Trophoblast cell (in vitro differentiated cells and primary cell): Measurements from ENCODE around the gene SCN1A.

Experiments
- DNase-seq, 2 donors: peaks; one replicate each; pipeline ENCODE4 v3.0.0-alpha.2; 2016
- H2AFZ ChIP-seq: 2 replicates; pipeline ENCODE4 v1.6.1; 2013; ENCODE audit warnings: low read length, moderate library complexity, mild to moderate bottlenecking; ENCODE audit not compliant: insufficient read depth, poor library complexity
- H2AK5ac ChIP-seq: 2 replicates; pipeline ENCODE4 v1.6.1; 2013; ENCODE audit warnings: mild to moderate bottlenecking, low read length
- H2BK120ac ChIP-seq: 2 replicates; pipeline ENCODE4 v1.6.1; 2013; ENCODE audit warnings: low read length, mild to moderate bottlenecking, moderate library complexity; ENCODE audit not compliant: insufficient read depth, poor library complexity
- H2BK12ac ChIP-seq: 2 replicates; pipeline ENCODE4 v1.6.1; 2013; ENCODE audit warnings: mild to moderate bottlenecking, low read length, moderate library complexity
- H2BK5ac ChIP-seq: 2 replicates; pipeline ENCODE4 v1.6.1; 2013; ENCODE audit warnings: low read length, low read depth, moderate library complexity, mild to moderate bottlenecking; ENCODE audit not compliant: poor library complexity
- H3K14ac ChIP-seq: 2 replicates; pipeline ENCODE4 v1.6.1; 2013; ENCODE audit warnings: mild to moderate bottlenecking, low read length
- H3K18ac ChIP-seq: 2 replicates; pipeline ENCODE4 v1.6.1; 2013; ENCODE audit warnings: mild to moderate bottlenecking, low read length
- H3K23ac ChIP-seq: 2 replicates; pipeline ENCODE4 v1.6.1; 2013; ENCODE audit warnings: low read length
- H3K27ac ChIP-seq: 2 replicates; pipeline ENCODE4 v1.5.1; 2013; ENCODE audit warnings: low read depth, mild to moderate bottlenecking, inconsistent platforms, low read length, moderate library complexity
- H3K27me3 ChIP-seq: 2 replicates; pipeline ENCODE4 v1.6.1; 2013; ENCODE audit warnings: inconsistent platforms, mild to moderate bottlenecking, low read length, moderate library complexity; ENCODE audit not compliant: insufficient read depth
- H3K36me3 ChIP-seq, 2 experiments: 1 replicate in 1 of 2; 2 replicates in 1 of 2; pipeline ENCODE4 v1.6.1; 2013; ENCODE audit warnings: low read length in 2 of 2, mild to moderate bottlenecking in 2 of 2, moderate library complexity in 1 of 2; ENCODE audit not compliant: insufficient read depth in 2 of 2, control insufficient read depth in 1 of 2
- H3K4ac ChIP-seq: 2 replicates; pipeline ENCODE4 v1.6.1; 2013; ENCODE audit warnings: low read depth, mild to moderate bottlenecking, low read length, moderate library complexity
- H3K4me1 ChIP-seq, 2 experiments: 1 replicate in 1 of 2; 2 replicates in 1 of 2; pipeline ENCODE4 v1.6.1; 2013; ENCODE audit warnings: low read length in 2 of 2, mild to moderate bottlenecking in 2 of 2, moderate library complexity in 1 of 2; ENCODE audit not compliant: insufficient read depth in 2 of 2, control insufficient read depth in 1 of 2
- H3K4me2 ChIP-seq: 2 replicates; pipeline ENCODE4 v1.6.1; 2013; ENCODE audit warnings: inconsistent platforms, mild to moderate bottlenecking, low read length, moderate library complexity
- H3K4me3 ChIP-seq: 2 replicates; pipeline ENCODE4 v1.5.1; 2013; ENCODE audit warnings: mild to moderate bottlenecking, low read depth, low read length, inconsistent platforms
- H3K79me1 ChIP-seq: one replicate; pipeline ENCODE4 v1.6.1; 2013; ENCODE audit warnings: low read length
- H3K79me2 ChIP-seq: 2 replicates; pipeline ENCODE4 v1.6.1; 2013; ENCODE audit warnings: low read length, mild to moderate bottlenecking; ENCODE audit not compliant: control insufficient read depth, insufficient read depth, poor library complexity
- H3K9ac ChIP-seq: 2 replicates; pipeline ENCODE4 v1.6.1; 2013; ENCODE audit warnings: mild to moderate bottlenecking, low read length
- H3K9me3 ChIP-seq: 2 replicates; pipeline ENCODE4 v1.6.1; 2013; ENCODE audit warnings: low read depth, mild to moderate bottlenecking, control low read depth, inconsistent platforms, low read length; ENCODE audit not compliant: insufficient read depth
- H4K12ac ChIP-seq: 2 replicates; pipeline ENCODE4 v1.6.1; 2013; ENCODE audit warnings: low read depth, mild to moderate bottlenecking, low read length, moderate library complexity
- H4K8ac ChIP-seq: 2 replicates; pipeline ENCODE4 v1.6.1; 2013; ENCODE audit warnings: low read depth, mild to moderate bottlenecking, low read length, moderate library complexity
- H4K91ac ChIP-seq: one replicate; pipeline ENCODE4 v1.6.1; 2013; ENCODE audit warnings: low read depth, mild to moderate bottlenecking, low read length, moderate library complexity
- WGBS: extraction: QIAGEN DNeasy Blood & Tissue Kit; methylation state at CpG from one replicate; pipeline ENCODE4 v1.1.7; 2013; ENCODE audit warnings: missing lambda C conversion rate; ENCODE audit not compliant: insufficient read length, insufficient coverage; ENCODE audit errors: extremely low coverage; 5-methylcytosine and 5-hydroxymethylcytosine counted together

SCN1A gene

DNA sequence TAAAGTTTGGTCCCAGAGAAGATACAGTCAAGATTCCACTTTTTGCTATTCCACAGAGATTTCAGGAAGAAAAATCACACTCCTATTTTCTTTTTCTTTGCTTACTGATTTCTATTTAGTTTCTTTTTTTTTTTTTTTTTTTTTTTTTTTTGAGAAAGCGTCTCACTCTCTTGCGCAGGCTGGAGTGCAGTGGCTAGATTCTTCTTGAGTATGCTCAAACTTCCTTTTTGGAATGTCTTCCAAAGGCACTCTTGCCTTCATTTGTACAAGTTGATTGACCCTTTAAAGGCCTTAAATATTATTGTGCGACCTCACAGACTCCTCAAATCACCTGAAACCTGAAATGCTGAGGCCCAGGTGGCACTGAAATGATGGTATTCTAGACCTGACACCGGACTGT, 9.6 kb downstream of the SCN1A start:
- no peak overlapping the region for H2BK120ac ChIP-seq
- H3K18ac ChIP-seq: no peak overlapping the region
- no peaks in the 10 kb centered on the region for H3K4me1 ChIP-seq
- no peak overlapping the region for H3K27ac ChIP-seq
- H3K14ac ChIP-seq: no peak overlapping the region
- no peaks in the 10 kb centered on the region for H3K79me2 ChIP-seq
- H3K9ac ChIP-seq: no peak overlapping the region
- no peak overlapping the region for H4K91ac ChIP-seq
- H3K27me3 ChIP-seq: no peaks in the 10 kb centered on the region
- no peak overlapping the region for H4K12ac ChIP-seq
- H3K4me3 ChIP-seq: no peak overlapping the region
- H2AK5ac ChIP-seq: no peak overlapping the region
- no peak overlapping the region for H2AFZ ChIP-seq
- DNase-seq: no peak
- no peaks in the 10 kb centered on the region for H3K9me3 ChIP-seq
- H3K4me2 ChIP-seq: no peak overlapping the region
- H4K8ac ChIP-seq: no peak overlapping the region
- WGBS: no CpG with 5 or more reads among the region's 4 CpGs
- H3K36me3 ChIP-seq: no peaks in the 10 kb centered on the region
- H3K23ac ChIP-seq: no peak overlapping the region
- H2BK12ac ChIP-seq: no peak overlapping the region
- H3K79me1 ChIP-seq: no peaks in the 10 kb centered on the region
- no peak overlapping the region for H2BK5ac ChIP-seq
- no peak overlapping the region for H3K4ac ChIP-seq

- H3K27ac ChIP-seq: no peak overlapping the region
- H3K4me2 ChIP-seq: no peak overlapping the region
- no peaks in the 10 kb centered on the region for H3K9me3 ChIP-seq
- no CpG with 5 or more reads among the region's 6 CpGs for WGBS
- H3K4me1 ChIP-seq: no peaks in the 10 kb centered on the region
- no peaks in the 10 kb centered on the region for H3K27me3 ChIP-seq
- H3K4me3 ChIP-seq: no peak overlapping the region
- H3K14ac ChIP-seq: no peak overlapping the region
- no peak overlapping the region for H2AFZ ChIP-seq
- no peak overlapping the region for H2BK5ac ChIP-seq
- no peak overlapping the region for H4K91ac ChIP-seq
- H3K36me3 ChIP-seq: no peaks in the 10 kb centered on the region
- DNase-seq: no peak
- no peak overlapping the region for H4K8ac ChIP-seq
- H3K18ac ChIP-seq: no peak overlapping the region
- H3K79me1 ChIP-seq: no peaks in the 10 kb centered on the region
- H3K4ac ChIP-seq: no peak overlapping the region
- H2BK12ac ChIP-seq: no peak overlapping the region
- no peaks in the 10 kb centered on the region for H3K79me2 ChIP-seq
- no peak overlapping the region for H2AK5ac ChIP-seq
- no peak overlapping the region for H2BK120ac ChIP-seq
- H3K9ac ChIP-seq: no peak overlapping the region
- H4K12ac ChIP-seq: no peak overlapping the region
- H3K23ac ChIP-seq: no peak overlapping the region
Measured at GRCh38 chr2:166117491-166117890, 10.3 kb downstream of the SCN1A start.

DNA sequence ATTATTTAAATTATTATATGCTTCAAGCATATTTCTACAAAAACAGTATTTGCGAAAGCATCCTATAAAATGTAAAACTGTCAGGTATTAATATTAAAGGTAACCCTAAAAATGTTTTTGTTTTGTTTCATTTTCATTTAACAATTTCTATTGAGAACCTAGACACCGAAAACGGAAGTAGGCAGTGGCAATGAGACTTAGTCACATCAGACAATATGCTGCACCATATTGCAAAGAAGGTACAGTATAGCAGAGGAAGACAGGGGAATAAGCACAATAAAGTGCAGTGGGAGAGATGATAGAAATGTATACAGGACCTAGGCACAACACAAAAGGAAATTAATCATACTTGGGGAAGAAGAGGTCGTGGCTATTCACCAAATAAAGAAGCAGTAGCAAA, 12.2 kb downstream of the SCN1A start:
- H4K12ac ChIP-seq: no peak overlapping the region
- no peak overlapping the region for H3K18ac ChIP-seq
- no peak overlapping the region for H2BK120ac ChIP-seq
- no peak overlapping the region for H2AK5ac ChIP-seq
- no peak overlapping the region for H3K4me3 ChIP-seq
- no peak overlapping the region for H2BK12ac ChIP-seq
- no peaks in the 10 kb centered on the region for H3K79me2 ChIP-seq
- no peak overlapping the region for H3K9ac ChIP-seq
- H2AFZ ChIP-seq: no peak overlapping the region
- WGBS: no CpG with 5 or more reads among the region's 4 CpGs
- no peaks in the 10 kb centered on the region for H3K4me1 ChIP-seq
- no peak overlapping the region for H3K4me2 ChIP-seq
- no peak overlapping the region for H3K4ac ChIP-seq
- H3K36me3 ChIP-seq: no peaks in the 10 kb centered on the region
- H3K27ac ChIP-seq: no peak overlapping the region
- no peaks in the 10 kb centered on the region for H3K27me3 ChIP-seq
- no peak overlapping the region for H3K23ac ChIP-seq
- no peak overlapping the region for H2BK5ac ChIP-seq
- no peak overlapping the region for H3K14ac ChIP-seq
- DNase-seq: no peak
- H3K9me3 ChIP-seq: no peaks in the 10 kb centered on the region
- no peak overlapping the region for H4K91ac ChIP-seq
- no peaks in the 10 kb centered on the region for H3K79me1 ChIP-seq
- no peak overlapping the region for H4K8ac ChIP-seq

GRCh38 chr2:166112193-166112605, 15.6 kb downstream of the SCN1A start:
- no peak overlapping the region for H2AK5ac ChIP-seq
- no peak overlapping the region for H4K12ac ChIP-seq
- H4K8ac ChIP-seq: no peak overlapping the region
- H3K4me1 ChIP-seq: no peaks in the 10 kb centered on the region
- no peak overlapping the region for H3K27ac ChIP-seq
- no peak overlapping the region for H4K91ac ChIP-seq
- no peak for DNase-seq
- no peaks in the 10 kb centered on the region for H3K36me3 ChIP-seq
- H3K4ac ChIP-seq: no peak overlapping the region
- no peaks in the 10 kb centered on the region for H3K79me2 ChIP-seq
- no peak overlapping the region for H2AFZ ChIP-seq
- H3K9ac ChIP-seq: no peak overlapping the region
- H2BK12ac ChIP-seq: no peak overlapping the region
- no CpG with 5 or more reads among the region's 1 CpG for WGBS
- no peak overlapping the region for H3K4me3 ChIP-seq
- no peak overlapping the region for H3K18ac ChIP-seq
- no peak overlapping the region for H3K23ac ChIP-seq
- no peaks in the 10 kb centered on the region for H3K79me1 ChIP-seq
- H3K27me3 ChIP-seq: no peaks in the 10 kb centered on the region
- no peak overlapping the region for H3K14ac ChIP-seq
- H2BK5ac ChIP-seq: no peak overlapping the region
- H3K9me3 ChIP-seq: no peaks in the 10 kb centered on the region
- no peak overlapping the region for H2BK120ac ChIP-seq
- H3K4me2 ChIP-seq: no peak overlapping the region
